Measurements from ENCODE around the gene RXYLT1.

The RXYLT1 gene

DNA sequence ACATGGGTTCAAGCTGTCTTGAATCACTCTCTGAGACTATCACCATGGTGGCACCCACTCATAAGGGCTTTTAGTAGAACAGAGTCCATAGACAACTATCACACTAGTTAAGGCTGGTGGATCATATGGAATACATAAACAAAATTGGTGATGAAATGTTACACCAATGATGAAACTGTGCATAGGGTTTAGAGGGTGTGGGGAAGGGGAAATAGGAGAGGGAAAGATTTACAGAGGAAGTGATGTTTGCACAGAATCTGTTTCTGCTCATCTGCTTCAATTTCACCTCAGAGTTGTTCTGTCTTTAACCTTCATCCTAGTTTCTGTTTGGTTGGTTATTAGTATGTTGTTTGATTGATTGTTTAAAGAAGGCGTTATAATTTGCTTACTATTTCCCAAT, 2.4 kb upstream of the RXYLT1 start:
- TF ChIP-seq EZH2phosphoT487 (conservative IDR thresholded peaks at IDR 0.05; ENCODE audit: low read length) = no peak
- TF ChIP-seq, protein P1, sequence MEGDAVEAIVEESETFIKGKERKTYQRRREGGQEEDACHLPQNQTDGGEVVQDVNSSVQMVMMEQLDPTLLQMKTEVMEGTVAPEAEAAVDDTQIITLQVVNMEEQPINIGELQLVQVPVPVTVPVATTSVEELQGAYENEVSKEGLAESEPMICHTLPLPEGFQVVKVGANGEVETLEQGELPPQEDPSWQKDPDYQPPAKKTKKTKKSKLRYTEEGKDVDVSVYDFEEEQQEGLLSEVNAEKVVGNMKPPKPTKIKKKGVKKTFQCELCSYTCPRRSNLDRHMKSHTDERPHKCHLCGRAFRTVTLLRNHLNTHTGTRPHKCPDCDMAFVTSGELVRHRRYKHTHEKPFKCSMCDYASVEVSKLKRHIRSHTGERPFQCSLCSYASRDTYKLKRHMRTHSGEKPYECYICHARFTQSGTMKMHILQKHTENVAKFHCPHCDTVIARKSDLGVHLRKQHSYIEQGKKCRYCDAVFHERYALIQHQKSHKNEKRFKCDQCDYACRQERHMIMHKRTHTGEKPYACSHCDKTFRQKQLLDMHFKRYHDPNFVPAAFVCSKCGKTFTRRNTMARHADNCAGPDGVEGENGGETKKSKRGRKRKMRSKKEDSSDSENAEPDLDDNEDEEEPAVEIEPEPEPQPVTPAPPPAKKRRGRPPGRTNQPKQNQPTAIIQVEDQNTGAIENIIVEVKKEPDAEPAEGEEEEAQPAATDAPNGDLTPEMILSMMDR (IDR thresholded peaks at IDR 0.05; ENCODE audit: insufficient read depth, low read length, poor library complexity, severe bottlenecking) = no peak
- no peak overlapping the region for H2AFZ ChIP-seq (ENCODE audit: low read depth, low read length, severe bottlenecking)
- H4K20me1 ChIP-seq (ENCODE audit: low read depth, low read length) = no peaks in the 10 kb centered on the region
- H3K4me3 ChIP-seq (ENCODE audit: insufficient read depth, low read length, poor library complexity, severe bottlenecking) = no peak overlapping the region
- H3K27ac ChIP-seq (ENCODE audit: low read depth, low read length) = no peak overlapping the region
- H3K36me3 ChIP-seq (ENCODE audit: low read length) = no peaks in the 10 kb centered on the region
- H3K9ac ChIP-seq (ENCODE audit: low read length) = no peak overlapping the region
- no peaks in the 10 kb centered on the region for H3K9me3 ChIP-seq (ENCODE audit: insufficient read depth, low read length)
- H3K79me2 ChIP-seq (ENCODE audit: insufficient read depth, low read length) = peaks cover 10% of the 10 kb centered on the region
- H3F3A ChIP-seq (ENCODE audit: insufficient read depth) = no peaks in the 10 kb centered on the region
- no peaks in the 10 kb centered on the region for H3K9me2 ChIP-seq (replicated peaks; ENCODE audit: insufficient read depth, low read length)
- H3K4me2 ChIP-seq (ENCODE audit: low read depth, low read length, poor library complexity, severe bottlenecking) = no peak overlapping the region
- H3K27me3 ChIP-seq (ENCODE audit: low read length) = no peaks in the 10 kb centered on the region

GRCh38 chr12:63782466-63782865, 2.8 kb downstream of the RXYLT1 start:
- Histone ChIP-seq H3K27me3 (ENCODE audit: low read length) (no peaks in the 10 kb centered on the region), H3K9ac (ENCODE audit: low read length) (no peak overlapping the region), H3K36me3 (ENCODE audit: low read length) (peaks cover 11% of the 10 kb centered on the region; the same call in 1 of the 2 replicates), H3K27ac (ENCODE audit: low read depth, low read length) (no peak overlapping the region), H4K20me1 (ENCODE audit: low read depth, low read length) (no peaks in the 10 kb centered on the region), H3K9me3 (ENCODE audit: insufficient read depth, low read length) (no peaks in the 10 kb centered on the region), H2AFZ (ENCODE audit: low read depth, low read length, severe bottlenecking) (no peak overlapping the region), H3K4me2 (ENCODE audit: low read depth, low read length, poor library complexity, severe bottlenecking) (no peak overlapping the region), H3F3A (ENCODE audit: insufficient read depth) (no peaks in the 10 kb centered on the region), H3K9me2 (replicated peaks; ENCODE audit: insufficient read depth, low read length) (no peaks in the 10 kb centered on the region), H3K4me3 (ENCODE audit: insufficient read depth, low read length, poor library complexity, severe bottlenecking) (no peak overlapping the region), H3K79me2 (ENCODE audit: insufficient read depth, low read length) (peaks cover 10% of the 10 kb centered on the region)
- TF ChIP-seq EZH2phosphoT487 (conservative IDR thresholded peaks at IDR 0.05; ENCODE audit: low read length) = no peak
- TF ChIP-seq, protein P1 (IDR thresholded peaks at IDR 0.05; ENCODE audit: insufficient read depth, low read length, poor library complexity, severe bottlenecking) = no peak

GRCh38 chr12:63787306-63787705, 7.6 kb downstream of the RXYLT1 start:
- Histone ChIP-seq H3K27me3 (ENCODE audit: low read length) (no peaks in the 10 kb centered on the region), H2AFZ (ENCODE audit: low read depth, low read length, severe bottlenecking) (no peak overlapping the region), H3K4me3 (ENCODE audit: insufficient read depth, low read length, poor library complexity, severe bottlenecking) (no peak overlapping the region), H3K9ac (ENCODE audit: low read length) (no peak overlapping the region), H3K27ac (ENCODE audit: low read depth, low read length) (no peak overlapping the region), H3K9me2 (replicated peaks; ENCODE audit: insufficient read depth, low read length) (no peaks in the 10 kb centered on the region), H3K79me2 (ENCODE audit: insufficient read depth, low read length) (no peaks in the 10 kb centered on the region), H3K4me2 (ENCODE audit: low read depth, low read length, poor library complexity, severe bottlenecking) (no peak overlapping the region), H3K9me3 (ENCODE audit: insufficient read depth, low read length) (no peaks in the 10 kb centered on the region), H3F3A (ENCODE audit: insufficient read depth) (no peaks in the 10 kb centered on the region), H3K36me3 (ENCODE audit: low read length) (peaks cover 15% of the 10 kb centered on the region; the same call in 1 of the 2 replicates), H4K20me1 (ENCODE audit: low read depth, low read length) (no peaks in the 10 kb centered on the region)
- no peak for TF ChIP-seq EZH2phosphoT487 (conservative IDR thresholded peaks at IDR 0.05; ENCODE audit: low read length)
- TF ChIP-seq, protein P1 (IDR thresholded peaks at IDR 0.05; ENCODE audit: insufficient read depth, low read length, poor library complexity, severe bottlenecking) = no peak
